ENCODE data around the gene LLPH. TPM values are rescaled to one million over a fixed set of nuclear protein-coding genes. Genes with fewer than 3 reads are reported as not detected.

Gene LLPH
- total RNA-seq, 4 donors from 2014 or later: 5.8 to 12.6 (median 7.8) TPM

DNA sequence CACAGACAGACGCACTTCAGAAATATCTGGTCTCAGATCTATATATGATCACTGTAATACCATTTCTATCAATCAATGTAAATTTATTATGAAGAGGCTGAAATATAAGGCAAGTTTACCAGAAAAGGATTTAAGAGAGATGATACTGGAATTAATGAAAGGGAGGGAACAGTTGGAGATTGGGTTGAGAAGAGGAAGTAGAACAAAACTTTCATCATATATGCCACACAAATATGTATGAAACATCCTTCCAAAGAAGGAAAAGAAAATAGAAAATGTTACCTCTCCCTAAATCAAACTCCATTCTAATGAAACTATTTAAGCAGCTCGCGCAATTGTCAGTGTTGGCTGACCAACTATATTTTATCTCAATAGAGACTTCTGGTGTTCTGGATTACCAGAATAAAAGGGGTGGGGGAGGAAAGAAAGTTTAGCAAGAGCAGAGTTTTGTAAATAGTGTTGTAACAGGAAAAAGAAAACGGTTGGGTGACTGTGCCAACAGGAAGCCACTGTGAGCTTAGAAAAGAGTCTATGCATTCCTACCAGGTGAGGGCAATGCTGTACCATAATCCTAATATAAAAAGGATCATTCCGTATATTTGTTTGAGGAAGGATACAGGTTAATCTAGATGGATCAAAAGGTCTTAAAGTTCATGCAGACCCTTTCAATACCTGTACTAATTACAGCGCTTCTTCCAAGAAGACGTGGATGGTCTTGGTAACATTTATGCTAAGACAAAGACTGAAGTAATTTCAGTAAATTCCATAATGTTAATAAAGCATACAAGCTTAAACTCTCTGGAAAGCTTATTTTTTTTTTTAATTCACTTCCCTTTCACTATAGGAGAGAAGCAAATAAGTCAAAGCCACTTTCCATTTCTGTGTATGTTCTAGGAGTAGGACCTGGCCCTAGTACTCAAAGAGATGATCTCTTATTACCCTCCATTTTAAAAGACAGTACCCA is 14.5 kb upstream of the LLPH start:
- H3K9me3 ChIP-seq: peaks cover 0 to 19% (median 15%) of the 10 kb centered on the region in 4 donors
- no peaks in the 10 kb centered on the region for H3K27me3 ChIP-seq
- H3K4me3 ChIP-seq: no peak overlapping the region
- DNase-seq (ENCODE audit: extremely low spot score): no peak
- H3K27ac ChIP-seq (replicated peaks in 1 of 4): peak overlapping the region; percentile 4 to 47 (median 26)
- intact Hi-C loops (cut with DNase I): loop anchor here (10.0 kb wide), 1 partner anchor 90 kb away; no protein-coding TSS in a partner anchor
- H3K36me3 ChIP-seq: peaks cover 15 to 91% (median 27%) of the 10 kb centered on the region in 4 donors
- 49% methylated on average over 7 of the region's 7 CpGs for WGBS
- TF ChIP-seq POLR2A (IDR thresholded peaks at IDR 0.05; ENCODE audit: low read depth) (no peak), CTCF (IDR thresholded peaks at IDR 0.05) (peak; percentile 42 to 60 (median 46)), POLR2AphosphoS5 (IDR thresholded peaks at IDR 0.05) (no peak)
- H3K4me1 ChIP-seq: peaks cover 0 to 13% (median 5%) of the 10 kb centered on the region in 4 donors

GRCh38 chr12:66143868-66144267 is 13.3 kb upstream of the LLPH start:
- DNase-seq (ENCODE audit: extremely low spot score): no peak
- TF ChIP-seq EP300 (IDR thresholded peaks at IDR 0.05): no peak
- no peak for TF ChIP-seq POLR2A (IDR thresholded peaks at IDR 0.05; ENCODE audit: low read depth)
- TF ChIP-seq POLR2AphosphoS5 (IDR thresholded peaks at IDR 0.05): no peak
- TF ChIP-seq CTCF (IDR thresholded peaks at IDR 0.05): no peak
- no peak overlapping the region for H3K27ac ChIP-seq (replicated peaks in 1 of 4)
- H3K9me3 ChIP-seq: peaks cover 0 to 19% (median 15%) of the 10 kb centered on the region in 4 donors
- intact Hi-C loops (cut with DNase I): loop anchor here (10.0 kb wide), 1 partner anchor 91 kb away; no protein-coding TSS in a partner anchor
- H3K4me1 ChIP-seq: peaks cover 0 to 13% (median 5%) of the 10 kb centered on the region in 4 donors
- peaks cover 15 to 91% (median 33%) of the 10 kb centered on the region in 4 donors for H3K36me3 ChIP-seq
- whole genome bisulfite sequencing: 100% methylated on average over 1 of the region's 1 CpG
- H3K27me3 ChIP-seq: no peaks in the 10 kb centered on the region
- H3K4me3 ChIP-seq: no peak overlapping the region

DNA sequence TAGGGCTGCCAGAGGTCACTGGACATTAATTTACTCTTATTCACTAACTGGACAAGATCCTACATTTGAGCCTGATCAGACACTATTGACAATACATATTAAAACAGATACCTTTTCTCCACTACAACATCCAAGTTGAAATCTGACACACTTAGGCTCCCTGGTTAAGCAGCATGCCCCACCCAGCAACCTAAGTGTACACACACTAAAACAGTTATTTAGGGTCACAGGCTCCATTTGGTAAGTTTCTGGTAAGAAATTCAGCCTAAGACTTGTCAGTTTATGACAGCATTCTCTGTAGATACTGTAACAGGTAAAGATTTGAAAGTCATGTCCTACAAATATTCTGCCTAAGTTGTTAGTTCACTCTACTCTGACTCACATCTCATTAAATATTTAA is 12.3 kb upstream of the LLPH start:
- Histone ChIP-seq H3K9me3 (peaks cover 0 to 19% (median 15%) of the 10 kb centered on the region in 4 donors), H3K36me3 (peaks cover 18 to 89% (median 34%) of the 10 kb centered on the region in 4 donors), H3K4me1 (peaks cover 0 to 13% (median 5%) of the 10 kb centered on the region in 4 donors), H3K27ac (replicated peaks in 1 of 4) (no peak overlapping the region), H3K27me3 (no peaks in the 10 kb centered on the region), H3K4me3 (no peak overlapping the region)
- no peak for DNase-seq (ENCODE audit: extremely low spot score)
- intact Hi-C loops (cut with DNase I): loop anchor here (10.0 kb wide), 1 partner anchor 92 kb away; no protein-coding TSS in a partner anchor
- TF ChIP-seq POLR2A (IDR thresholded peaks at IDR 0.05; ENCODE audit: low read depth) (no peak), POLR2AphosphoS5 (IDR thresholded peaks at IDR 0.05) (no peak), CTCF (IDR thresholded peaks at IDR 0.05) (no peak), EP300 (IDR thresholded peaks at IDR 0.05) (no peak)

GRCh38 chr12:66141299-66141698 is 10.7 kb upstream of the LLPH start:
- Histone ChIP-seq H3K9me3 (peaks cover 0 to 19% (median 15%) of the 10 kb centered on the region in 4 donors), H3K27me3 (no peaks in the 10 kb centered on the region), H3K36me3 (peaks cover 27 to 90% (median 45%) of the 10 kb centered on the region in 4 donors), H3K27ac (replicated peaks in 1 of 4) (no peak overlapping the region), H3K4me1 (peaks cover 0 to 13% (median 5%) of the 10 kb centered on the region in 4 donors), H3K4me3 (no peak overlapping the region)
- TF ChIP-seq CTCF (IDR thresholded peaks at IDR 0.05): no peak
- no peak for TF ChIP-seq POLR2AphosphoS5 (IDR thresholded peaks at IDR 0.05)
- no peak for TF ChIP-seq EP300 (IDR thresholded peaks at IDR 0.05)
- no peak for TF ChIP-seq POLR2A (IDR thresholded peaks at IDR 0.05; ENCODE audit: low read depth)
- intact Hi-C loops (cut with DNase I): loop anchor here (10.0 kb wide), 1 partner anchor 94 kb away; no protein-coding TSS in a partner anchor
- no peak for DNase-seq (ENCODE audit: extremely low spot score)
- WGBS: 97% methylated on average over 2 of the region's 2 CpGs
